ENCODE results near the gene PDE4D.
"Not testable (repeated sequence)": the region's sequence is repeated elsewhere in the genome, so short reads cannot be mapped to it uniquely, and the experiment has no call there.

Gene PDE4D

DNA sequence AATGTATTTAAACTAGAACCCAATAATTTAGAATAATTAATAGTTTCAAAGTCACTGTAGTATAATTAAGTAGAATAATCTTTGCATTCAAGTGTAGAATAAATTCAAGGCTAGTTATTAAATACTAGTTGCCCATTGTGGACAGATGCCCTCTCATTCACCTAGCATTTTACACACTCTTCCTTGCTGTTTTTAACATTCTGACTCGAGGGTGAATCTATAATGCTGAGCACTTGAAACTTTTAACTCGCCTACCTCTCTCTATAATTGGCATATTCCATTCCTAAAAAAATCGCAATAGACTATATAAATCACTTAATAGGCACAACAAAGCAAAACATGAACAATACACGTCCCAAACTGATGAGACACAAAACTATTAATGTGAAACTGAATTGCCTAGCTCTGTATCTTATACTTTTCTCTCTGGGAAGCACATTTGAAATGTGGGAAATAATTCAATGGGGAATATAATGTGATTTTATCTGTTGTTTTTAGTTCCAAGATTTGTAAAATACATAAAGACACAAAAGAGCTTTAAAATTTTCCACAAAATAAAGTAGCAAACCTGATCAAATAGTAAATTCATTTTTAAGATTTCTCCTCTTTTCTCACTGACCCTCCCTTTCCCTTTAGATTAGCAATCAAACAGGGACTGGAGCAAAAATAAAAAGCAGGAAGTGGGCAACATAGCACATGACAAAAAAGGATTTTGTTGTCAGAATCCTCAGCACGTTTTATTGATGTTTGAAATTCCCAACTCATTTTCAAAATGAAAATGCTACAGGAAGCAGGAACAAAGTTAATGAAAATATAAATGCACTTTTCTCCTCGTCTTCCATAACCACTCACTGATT is 295.6 kb downstream of the PDE4D start:
- H3K36me3 ChIP-seq: no peaks in the 10 kb centered on the region
- H3K4me3 ChIP-seq (ENCODE audit: low read depth, low read length): peak overlapping the region; percentile 3; the same call in 1 of the 2 replicates
- no peaks in the 10 kb centered on the region for H3K9me3 ChIP-seq
- H3K27me3 ChIP-seq: no peaks in the 10 kb centered on the region
- DNase-seq: no peak
- TF ChIP-seq, protein P1, sequence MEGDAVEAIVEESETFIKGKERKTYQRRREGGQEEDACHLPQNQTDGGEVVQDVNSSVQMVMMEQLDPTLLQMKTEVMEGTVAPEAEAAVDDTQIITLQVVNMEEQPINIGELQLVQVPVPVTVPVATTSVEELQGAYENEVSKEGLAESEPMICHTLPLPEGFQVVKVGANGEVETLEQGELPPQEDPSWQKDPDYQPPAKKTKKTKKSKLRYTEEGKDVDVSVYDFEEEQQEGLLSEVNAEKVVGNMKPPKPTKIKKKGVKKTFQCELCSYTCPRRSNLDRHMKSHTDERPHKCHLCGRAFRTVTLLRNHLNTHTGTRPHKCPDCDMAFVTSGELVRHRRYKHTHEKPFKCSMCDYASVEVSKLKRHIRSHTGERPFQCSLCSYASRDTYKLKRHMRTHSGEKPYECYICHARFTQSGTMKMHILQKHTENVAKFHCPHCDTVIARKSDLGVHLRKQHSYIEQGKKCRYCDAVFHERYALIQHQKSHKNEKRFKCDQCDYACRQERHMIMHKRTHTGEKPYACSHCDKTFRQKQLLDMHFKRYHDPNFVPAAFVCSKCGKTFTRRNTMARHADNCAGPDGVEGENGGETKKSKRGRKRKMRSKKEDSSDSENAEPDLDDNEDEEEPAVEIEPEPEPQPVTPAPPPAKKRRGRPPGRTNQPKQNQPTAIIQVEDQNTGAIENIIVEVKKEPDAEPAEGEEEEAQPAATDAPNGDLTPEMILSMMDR (IDR thresholded peaks at IDR 0.05; ENCODE audit: low read depth, low read length): no peak
- peaks cover 10% of the 10 kb centered on the region for H3K4me1 ChIP-seq

GRCh38 chr5:59596586-59597350 is 296.8 kb downstream of the PDE4D start:
- no peaks in the 10 kb centered on the region for H3K9me3 ChIP-seq
- no peaks in the 10 kb centered on the region for H3K27me3 ChIP-seq
- peaks cover 10% of the 10 kb centered on the region for H3K4me1 ChIP-seq
- no peak overlapping the region for H3K4me3 ChIP-seq (ENCODE audit: low read depth, low read length)
- DNase-seq: no peak
- TF ChIP-seq, protein P1 (IDR thresholded peaks at IDR 0.05; ENCODE audit: low read depth, low read length): no peak
- no peaks in the 10 kb centered on the region for H3K36me3 ChIP-seq

DNA sequence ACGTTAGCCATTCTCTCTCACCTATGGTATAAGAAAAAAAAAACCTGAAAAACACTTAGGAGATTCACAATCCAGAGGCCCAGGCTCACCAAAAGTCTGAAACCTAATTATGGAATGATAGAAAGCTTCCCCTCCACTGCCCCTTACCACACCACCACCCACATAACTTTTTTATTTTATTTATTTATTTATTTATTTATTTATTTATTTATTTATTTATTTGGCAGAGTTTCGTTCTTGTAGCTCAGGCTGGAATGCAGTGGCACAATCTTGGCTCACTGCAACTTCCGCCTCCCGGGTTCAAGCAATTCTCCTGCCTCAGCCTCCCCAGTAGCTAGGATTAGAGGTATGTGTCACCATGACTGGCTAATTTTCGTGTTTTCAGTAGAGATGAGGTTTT is 299.4 kb downstream of the PDE4D start:
- peaks cover 10% of the 10 kb centered on the region for H3K4me1 ChIP-seq
- not testable (repeated sequence) for H3K36me3 ChIP-seq; H3K4me3 ChIP-seq (ENCODE audit: low read depth, low read length); H3K9me3 ChIP-seq; DNase-seq; H3K27me3 ChIP-seq

DNA sequence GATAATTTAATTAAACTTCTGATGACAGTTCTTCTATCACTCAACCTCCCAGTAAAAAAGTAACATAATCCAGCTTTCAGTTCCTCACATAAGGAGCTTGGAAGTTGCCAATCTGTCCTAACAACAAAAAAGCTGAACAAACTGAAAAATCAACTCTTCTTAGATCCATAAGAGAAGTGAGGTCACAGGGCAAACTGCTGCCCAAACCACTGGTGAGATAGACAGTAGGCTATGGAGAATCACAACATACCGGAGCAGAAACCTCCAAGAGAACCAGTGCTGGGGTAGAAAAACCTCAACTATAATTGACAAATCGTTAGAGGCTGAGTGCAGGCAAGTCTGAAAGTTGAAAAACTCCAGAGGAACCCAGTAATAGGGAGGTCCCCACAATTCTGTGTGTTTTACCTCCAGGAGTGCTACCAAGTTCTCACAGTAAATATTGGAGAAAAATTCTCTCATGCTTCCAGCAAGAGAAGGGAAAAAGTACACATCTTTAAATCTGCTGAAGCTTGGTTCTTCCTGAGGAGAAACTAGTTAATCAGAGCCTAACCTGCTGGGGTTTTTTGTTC is 300.0 kb downstream of the PDE4D start:
- H3K36me3 ChIP-seq: no peaks in the 10 kb centered on the region
- DNase-seq: no peak

GRCh38 chr5:59592101-59592500 is 301.4 kb downstream of the PDE4D start:
- TF ChIP-seq, protein P1 (IDR thresholded peaks at IDR 0.05; ENCODE audit: low read depth, low read length): no peak

More for the DNA sequence above, 300.0 kb downstream of the PDE4D start:
- TF ChIP-seq, protein P1 (IDR thresholded peaks at IDR 0.05; ENCODE audit: low read depth, low read length): no peak
- Histone ChIP-seq H3K4me1 (peaks cover 10% of the 10 kb centered on the region), H3K9me3 (no peaks in the 10 kb centered on the region), H3K4me3 (ENCODE audit: low read depth, low read length) (no peak overlapping the region), H3K27me3 (no peaks in the 10 kb centered on the region)

GRCh38 chr5:59591162-59591561 is 302.4 kb downstream of the PDE4D start:
- Histone ChIP-seq H3K36me3 (no peaks in the 10 kb centered on the region), H3K4me3 (ENCODE audit: low read depth, low read length) (no peak overlapping the region), H3K9me3 (no peaks in the 10 kb centered on the region), H3K4me1 (peaks cover 6% of the 10 kb centered on the region; the same call in 1 of the 2 replicates), H3K27me3 (no peaks in the 10 kb centered on the region)
- DNase-seq: no peak
- TF ChIP-seq, protein P1 (IDR thresholded peaks at IDR 0.05; ENCODE audit: low read depth, low read length): no peak

More at GRCh38 chr5:59592101-59592500, 301.4 kb downstream of the PDE4D start:
- peaks cover 10% of the 10 kb centered on the region for H3K4me1 ChIP-seq
- no peak overlapping the region for H3K4me3 ChIP-seq (ENCODE audit: low read depth, low read length)
- H3K9me3 ChIP-seq: no peaks in the 10 kb centered on the region
- H3K36me3 ChIP-seq: no peaks in the 10 kb centered on the region
- no peaks in the 10 kb centered on the region for H3K27me3 ChIP-seq
- no peak for DNase-seq

All from BE2C (cell line).